Calu3 (cell line): ENCODE results near the gene SLC27A5. TPM values are rescaled to one million over a fixed set of nuclear protein-coding genes. Genes with fewer than 3 reads are reported as not detected.

ENCODE experiments used
- BruUV-seq: library from RNA; stranded (reverse); fragments of 400-500 nt; replicated peaks from 2 replicates; lab custom pipeline; 2021; lab: Mats Ljungman, UMichigan
- CTCF ChIA-PET: fragments of 300-600 bp; sonication (Branson Sonifier 250); formaldehyde crosslinking; loops from one replicate; lab custom pipeline; 2022; ENCODE audit warnings: antibody characterized with exemption; lab: Charles Lee
- DNase-seq: peaks from one replicate; pipeline ENCODE4 v3.0.0; 2022
- H3K27ac Mint-ChIP-seq: one replicate; pipeline ENCODE4 v1.8.0; 2022; ENCODE audit warnings: mixed read lengths; ENCODE audit not compliant: unreplicated experiment
- H3K27me3 Mint-ChIP-seq: one replicate; pipeline ENCODE4 v1.8.0; 2022; ENCODE audit warnings: mixed read lengths; ENCODE audit not compliant: unreplicated experiment
- H3K36me3 Mint-ChIP-seq: one replicate; pipeline ENCODE4 v1.8.0; 2022; ENCODE audit warnings: mild to moderate bottlenecking, moderate library complexity, mixed read lengths; ENCODE audit not compliant: insufficient read depth, unreplicated experiment
- H3K4me1 Mint-ChIP-seq: one replicate; pipeline ENCODE4 v1.8.0; 2022; ENCODE audit warnings: mild to moderate bottlenecking, low read depth, mixed read lengths; ENCODE audit not compliant: unreplicated experiment
- H3K4me3 Mint-ChIP-seq: one replicate; pipeline ENCODE4 v1.8.0; 2022; ENCODE audit warnings: mild to moderate bottlenecking, low read depth, moderate library complexity, mixed read lengths; ENCODE audit not compliant: unreplicated experiment
- H3K9me3 Mint-ChIP-seq: one replicate; pipeline ENCODE4 v1.8.0; 2022; ENCODE audit warnings: low read depth, mixed read lengths; ENCODE audit not compliant: unreplicated experiment
- intact Hi-C: fragments of 100-400 bp; cut with micrococcal nuclease; formaldehyde crosslinking; loops from one replicate; pipeline ENCODE4 v1.10.0; 2022; ENCODE audit not compliant: unreplicated experiment
- total RNA-seq: library from RNA; stranded (reverse); gene quantifications from 2 replicates; pipeline ENCODE4 v1.2.3, GENCODE V29; 2022
- TF ChIP-seq, protein P1 (sequence below): fragments of 200-600 bp; IDR thresholded peaks from one replicate; pipeline ENCODE4 v1.8.0; 2022; ENCODE audit warnings: antibody characterized with exemption; ENCODE audit not compliant: unreplicated experiment

The SLC27A5 gene
- total RNA-seq, 1 experiment from 2014 or later: 3.7 TPM

DNA sequence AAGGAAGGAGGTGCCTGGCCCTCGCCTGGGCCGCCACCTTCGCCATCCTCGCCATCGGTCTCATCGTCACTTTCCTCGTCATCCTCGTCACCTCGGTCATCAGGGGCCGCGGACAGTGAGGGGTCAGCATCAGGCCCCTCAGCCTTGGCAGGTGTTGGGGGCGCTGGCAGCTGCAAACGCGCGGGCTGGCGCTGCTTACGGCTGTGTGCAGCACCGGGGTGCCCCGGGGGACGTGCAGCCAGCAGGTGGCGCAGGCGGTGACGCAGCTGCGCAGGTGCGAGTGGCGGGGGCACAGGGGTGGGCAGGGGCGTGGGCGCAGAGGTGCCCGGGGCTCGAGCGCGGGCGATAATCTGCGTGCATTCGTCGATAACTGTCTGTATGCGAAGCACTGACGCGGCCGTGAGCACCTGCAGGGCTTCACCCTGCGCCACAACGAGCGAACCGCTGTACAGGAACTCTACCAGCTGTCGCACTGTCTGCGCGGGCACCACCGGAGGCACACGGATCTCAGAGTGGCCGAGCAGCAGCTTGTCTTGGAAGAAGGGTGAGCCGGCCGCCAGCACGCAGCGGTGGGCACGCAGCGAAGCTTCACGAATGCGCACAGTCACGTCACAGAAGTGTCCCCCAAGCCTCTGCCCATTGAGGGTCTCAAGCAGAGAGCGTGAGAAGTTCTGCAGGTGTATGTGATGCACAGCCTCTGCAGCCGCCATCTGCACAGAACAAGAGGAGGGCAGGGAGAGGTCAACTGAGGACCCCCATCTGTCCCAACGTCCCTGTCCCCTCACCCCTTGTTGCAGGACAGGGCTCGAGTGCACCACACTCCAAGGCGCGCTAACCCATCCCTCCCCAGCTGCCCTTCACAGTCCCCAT, 5.4 kb upstream of the SLC27A5 start:
- DNase-seq: no peak
- intact Hi-C loops: no loop called here
- Mint-ChIP-seq H3K27ac (no peak overlapping the region), H3K9me3 (no peaks in the 10 kb centered on the region), H3K36me3 (peaks cover 81% of the 10 kb centered on the region), H3K27me3 (no peaks in the 10 kb centered on the region), H3K4me1 (peaks cover 44% of the 10 kb centered on the region), H3K4me3 (no peak overlapping the region)
- CTCF ChIA-PET: interaction anchor here (0.5 kb wide), 1 partner anchor 718 kb away, joined by 3 read pairs; no protein-coding TSS in a partner anchor
- TF ChIP-seq, protein P1, sequence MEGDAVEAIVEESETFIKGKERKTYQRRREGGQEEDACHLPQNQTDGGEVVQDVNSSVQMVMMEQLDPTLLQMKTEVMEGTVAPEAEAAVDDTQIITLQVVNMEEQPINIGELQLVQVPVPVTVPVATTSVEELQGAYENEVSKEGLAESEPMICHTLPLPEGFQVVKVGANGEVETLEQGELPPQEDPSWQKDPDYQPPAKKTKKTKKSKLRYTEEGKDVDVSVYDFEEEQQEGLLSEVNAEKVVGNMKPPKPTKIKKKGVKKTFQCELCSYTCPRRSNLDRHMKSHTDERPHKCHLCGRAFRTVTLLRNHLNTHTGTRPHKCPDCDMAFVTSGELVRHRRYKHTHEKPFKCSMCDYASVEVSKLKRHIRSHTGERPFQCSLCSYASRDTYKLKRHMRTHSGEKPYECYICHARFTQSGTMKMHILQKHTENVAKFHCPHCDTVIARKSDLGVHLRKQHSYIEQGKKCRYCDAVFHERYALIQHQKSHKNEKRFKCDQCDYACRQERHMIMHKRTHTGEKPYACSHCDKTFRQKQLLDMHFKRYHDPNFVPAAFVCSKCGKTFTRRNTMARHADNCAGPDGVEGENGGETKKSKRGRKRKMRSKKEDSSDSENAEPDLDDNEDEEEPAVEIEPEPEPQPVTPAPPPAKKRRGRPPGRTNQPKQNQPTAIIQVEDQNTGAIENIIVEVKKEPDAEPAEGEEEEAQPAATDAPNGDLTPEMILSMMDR: no peak
- BruUV-seq: TSS peak; percentile 13

DNA sequence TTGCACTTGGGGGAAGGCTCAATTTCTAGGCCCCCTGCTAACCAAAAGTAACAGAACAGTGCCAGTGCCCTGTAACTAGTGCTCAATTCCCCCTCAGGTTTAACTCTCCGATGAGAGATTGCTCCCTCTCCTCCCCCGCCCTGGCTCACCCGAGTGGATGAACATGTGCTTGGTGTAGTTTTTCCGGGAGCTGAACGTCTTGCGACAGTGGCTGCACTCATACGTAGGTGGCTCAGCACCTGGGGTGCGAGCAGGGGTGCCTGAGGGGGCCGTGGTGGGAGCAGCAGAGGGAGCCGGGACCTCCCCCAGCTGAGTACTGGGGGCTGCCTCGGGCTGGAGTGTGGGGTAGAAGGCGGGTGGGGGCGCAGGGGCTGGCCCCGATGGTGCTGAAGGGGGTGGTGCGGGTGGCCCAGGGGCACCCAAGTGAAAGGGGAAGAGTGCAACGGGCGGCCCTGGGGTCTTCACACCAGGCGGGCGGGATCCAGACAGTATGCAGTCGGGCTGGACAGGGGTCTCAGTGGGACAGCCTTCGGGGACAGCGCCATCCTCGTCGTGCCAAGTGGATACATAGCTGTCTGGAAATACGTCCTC, 4.5 kb upstream of the SLC27A5 start:
- no TSS peak for BruUV-seq
- CTCF ChIA-PET: no interaction called here
- Mint-ChIP-seq H3K4me3 (no peak overlapping the region), H3K27ac (no peak overlapping the region), H3K36me3 (peaks cover 86% of the 10 kb centered on the region), H3K4me1 (peaks cover 44% of the 10 kb centered on the region), H3K27me3 (no peaks in the 10 kb centered on the region), H3K9me3 (no peaks in the 10 kb centered on the region)
- no peak for DNase-seq
- intact Hi-C loops: no loop called here
- TF ChIP-seq, protein P1: no peak

DNA sequence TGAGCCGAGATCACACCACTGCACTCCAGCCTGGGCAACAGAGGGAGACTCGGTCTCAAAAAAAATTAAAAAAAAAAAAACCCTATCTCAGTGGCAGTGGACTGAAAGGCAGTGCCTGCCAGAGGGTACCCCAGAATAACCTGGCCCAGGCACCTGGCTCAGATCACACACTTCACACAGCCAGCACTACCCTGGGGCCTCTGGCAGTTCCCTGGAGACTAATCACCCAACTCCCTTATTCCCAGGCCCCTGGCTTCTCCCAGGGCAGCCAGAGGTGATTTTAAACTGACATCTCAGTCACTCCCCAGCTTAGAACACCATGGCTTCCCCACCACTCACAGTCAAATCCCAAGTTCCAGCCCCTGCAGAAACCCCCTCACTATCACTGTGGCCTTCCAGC, 3.5 kb upstream of the SLC27A5 start:
- TF ChIP-seq, protein P1: no peak
- BruUV-seq: no TSS peak
- CTCF ChIA-PET: no interaction called here
- no peaks in the 10 kb centered on the region for H3K27me3 Mint-ChIP-seq
- no peaks in the 10 kb centered on the region for H3K9me3 Mint-ChIP-seq
- intact Hi-C loops: no loop called here
- no peak for DNase-seq
- no peak overlapping the region for H3K27ac Mint-ChIP-seq
- peaks cover 84% of the 10 kb centered on the region for H3K36me3 Mint-ChIP-seq
- peaks cover 39% of the 10 kb centered on the region for H3K4me1 Mint-ChIP-seq
- H3K4me3 Mint-ChIP-seq: peak overlapping the region; percentile 16

DNA sequence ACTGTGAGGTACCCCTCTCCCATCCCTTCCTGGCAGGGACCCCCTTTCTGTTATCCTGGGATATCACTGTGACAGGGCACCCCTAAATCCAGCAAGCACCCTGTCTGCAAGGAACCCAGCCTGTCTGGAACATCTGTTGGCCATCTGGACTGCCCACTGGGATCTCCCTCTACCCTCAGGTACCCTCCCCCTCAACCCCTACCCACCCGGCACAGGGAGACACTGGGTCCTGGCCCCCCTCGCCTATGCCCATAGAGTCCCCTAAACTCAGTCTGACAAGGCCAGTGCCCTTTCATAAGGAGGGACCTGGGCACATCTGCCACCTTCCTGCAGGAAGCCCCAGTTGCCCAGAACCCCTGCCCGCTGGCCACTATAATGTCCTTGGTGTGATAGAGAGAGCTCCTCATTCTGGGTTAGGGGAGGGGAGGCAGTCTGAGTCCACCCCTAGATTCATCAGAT, 2.8 kb upstream of the SLC27A5 start:
- intact Hi-C loops: no loop called here
- Mint-ChIP-seq H3K4me1 (peaks cover 36% of the 10 kb centered on the region), H3K36me3 (peaks cover 78% of the 10 kb centered on the region), H3K9me3 (no peaks in the 10 kb centered on the region), H3K4me3 (peak overlapping the region; percentile 69), H3K27ac (peak overlapping the region; percentile 73), H3K27me3 (no peaks in the 10 kb centered on the region)
- BruUV-seq: no TSS peak
- TF ChIP-seq, protein P1: no peak
- CTCF ChIA-PET: interaction anchor here (0.8 to 1.3 kb wide), 4 partner anchors 39 to 169 kb away, joined by 3 to 7 read pairs (median 4); partner anchors contain the start of genes CHMP2A, ZNF446 and ZNF584
- DNase-seq: no peak
